Measurements from ENCODE around the gene PARD3B.

DNA sequence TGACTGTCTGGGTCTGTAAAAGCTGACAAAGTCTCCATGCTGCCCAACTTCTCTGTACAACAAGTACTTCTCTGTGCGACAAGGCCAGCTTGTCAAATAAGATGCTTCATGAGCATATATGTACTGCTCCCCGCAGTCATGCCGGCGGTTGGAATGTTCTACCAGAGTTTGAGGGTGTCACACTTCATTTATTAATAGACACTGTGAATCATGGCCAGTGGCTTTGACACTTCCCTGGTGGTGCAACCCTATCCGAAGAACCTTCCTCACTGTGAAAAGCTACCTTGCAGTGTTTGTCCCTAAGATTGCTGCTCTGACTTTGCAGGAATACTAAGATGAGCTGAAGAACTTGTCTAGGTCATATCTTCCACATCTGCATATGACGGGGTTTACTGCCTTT is 1016.2 kb downstream of the PARD3B start:
- TF ChIP-seq, protein P1, sequence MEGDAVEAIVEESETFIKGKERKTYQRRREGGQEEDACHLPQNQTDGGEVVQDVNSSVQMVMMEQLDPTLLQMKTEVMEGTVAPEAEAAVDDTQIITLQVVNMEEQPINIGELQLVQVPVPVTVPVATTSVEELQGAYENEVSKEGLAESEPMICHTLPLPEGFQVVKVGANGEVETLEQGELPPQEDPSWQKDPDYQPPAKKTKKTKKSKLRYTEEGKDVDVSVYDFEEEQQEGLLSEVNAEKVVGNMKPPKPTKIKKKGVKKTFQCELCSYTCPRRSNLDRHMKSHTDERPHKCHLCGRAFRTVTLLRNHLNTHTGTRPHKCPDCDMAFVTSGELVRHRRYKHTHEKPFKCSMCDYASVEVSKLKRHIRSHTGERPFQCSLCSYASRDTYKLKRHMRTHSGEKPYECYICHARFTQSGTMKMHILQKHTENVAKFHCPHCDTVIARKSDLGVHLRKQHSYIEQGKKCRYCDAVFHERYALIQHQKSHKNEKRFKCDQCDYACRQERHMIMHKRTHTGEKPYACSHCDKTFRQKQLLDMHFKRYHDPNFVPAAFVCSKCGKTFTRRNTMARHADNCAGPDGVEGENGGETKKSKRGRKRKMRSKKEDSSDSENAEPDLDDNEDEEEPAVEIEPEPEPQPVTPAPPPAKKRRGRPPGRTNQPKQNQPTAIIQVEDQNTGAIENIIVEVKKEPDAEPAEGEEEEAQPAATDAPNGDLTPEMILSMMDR (conservative IDR thresholded peaks at IDR 0.05; ENCODE audit: low read depth, low read length): no peak
- TF ChIP-seq POLR2A (IDR thresholded peaks at IDR 0.05; ENCODE audit: low read depth, low read length) (no peak), CEBPB (IDR thresholded peaks at IDR 0.05; ENCODE audit: low read depth, low read length) (no peak), MAFK (IDR thresholded peaks at IDR 0.05; ENCODE audit: low read depth, low read length) (no peak), MXI1 (IDR thresholded peaks at IDR 0.05; ENCODE audit: borderline replicate concordance, low read depth, low read length) (no peak), ELK1 (IDR thresholded peaks at IDR 0.05; ENCODE audit: borderline replicate concordance, low read depth, low read length) (no peak), RAD21 (IDR thresholded peaks at IDR 0.05; ENCODE audit: low read length) (no peak), FOS (IDR thresholded peaks at IDR 0.05; ENCODE audit: low read depth, low read length) (no peak), RCOR1 (IDR thresholded peaks at IDR 0.05; ENCODE audit: insufficient replicate concordance, low read length) (no peak), RFX5 (IDR thresholded peaks at IDR 0.05; ENCODE audit: low read depth, low read length) (no peak), CHD1 (IDR thresholded peaks at IDR 0.05; ENCODE audit: low read depth, low read length) (no peak), MAZ (IDR thresholded peaks at IDR 0.05; ENCODE audit: borderline replicate concordance, low read depth, low read length) (no peak)
